Muscle of leg (tissue), 11 donors: ENCODE results near the gene LCE2B. TPM values are rescaled to one million over a fixed set of nuclear protein-coding genes. Genes with fewer than 3 reads are reported as not detected.
"Not testable (repeated sequence)": the region's sequence is repeated elsewhere in the genome, so short reads cannot be mapped to it uniquely, and the experiment has no call there.

ENCODE experiments used
- DNase-seq: peaks from one replicate; pipeline ENCODE4 v3.0.0; 2013
- H3K27ac ChIP-seq: one replicate; pipeline ENCODE4 v1.5.1; 2013; ENCODE audit warnings: mild to moderate bottlenecking, low read length, control low read depth
- H3K27me3 ChIP-seq: one replicate; pipeline ENCODE4 v1.6.1; 2013; ENCODE audit warnings: low read length; ENCODE audit not compliant: control insufficient read depth, insufficient read depth
- H3K36me3 ChIP-seq: one replicate; pipeline ENCODE4 v1.6.1; 2013; ENCODE audit warnings: low read length; ENCODE audit not compliant: control insufficient read depth, insufficient read depth
- H3K4me1 ChIP-seq: one replicate; pipeline ENCODE4 v1.6.1; 2013; ENCODE audit warnings: low read length; ENCODE audit not compliant: control insufficient read depth, insufficient read depth
- H3K4me3 ChIP-seq: one replicate; pipeline ENCODE4 v1.5.1; 2013; ENCODE audit warnings: low read length, control low read depth
- H3K9me3 ChIP-seq: replicated peaks from 2 replicates; pipeline ENCODE4 v1.6.1; 2013; ENCODE audit warnings: low read depth, low read length; ENCODE audit not compliant: control insufficient read depth
- WGBS: methylation state at CpG from one replicate; pipeline ENCODE4 v1.1.5; 2013; ENCODE audit warnings: missing lambda C conversion rate; ENCODE audit not compliant: insufficient coverage; 5-methylcytosine and 5-hydroxymethylcytosine counted together
- polyA plus RNA-seq, 8 donors: library from polyadenylated mRNA; unstranded; fragments of 120-200 nt; gene quantifications; one replicate each; pipeline versions ENCODE4 v1.2.1 to v1.2.3, GENCODE V29; 2013; ENCODE audit warnings: inconsistent platforms in 1 of 8, low replicate concordance in 1 of 8; ENCODE audit not compliant: insufficient read length in 8 of 8, insufficient read depth in 1 of 8
- total RNA-seq: library from RNA; stranded (reverse); fragments of 120-200 nt; gene quantifications from one replicate; pipeline ENCODE4 v1.2.4, GENCODE V29; 2013

The LCE2B gene
- total and polyA plus RNA-seq, 9 donors: not detected

GRCh38 chr1:152667648-152668047 lies 18.3 kb upstream of the LCE2B start:
- no peak for DNase-seq
- Histone ChIP-seq H3K27ac (no peak overlapping the region), H3K36me3 (no peaks in the 10 kb centered on the region), H3K4me3 (no peak overlapping the region), H3K27me3 (no peaks in the 10 kb centered on the region), H3K9me3 (no peaks in the 10 kb centered on the region), H3K4me1 (no peaks in the 10 kb centered on the region)
- WGBS: 85% methylated on average over 3 of the region's 5 CpGs

- no peak for DNase-seq
- WGBS: 43% methylated on average over 1 of the region's 2 CpGs
- Histone ChIP-seq H3K4me3 (no peak overlapping the region), H3K4me1 (no peaks in the 10 kb centered on the region), H3K27ac (no peak overlapping the region), H3K36me3 (no peaks in the 10 kb centered on the region), H3K9me3 (no peaks in the 10 kb centered on the region), H3K27me3 (no peaks in the 10 kb centered on the region)
These were observed 12.9 kb upstream of the LCE2B start for GRCh38 chr1:152673016-152673415.

- not testable (repeated sequence) for H3K4me3 ChIP-seq, DNase-seq, H3K36me3 ChIP-seq, H3K27me3 ChIP-seq, H3K27ac ChIP-seq, H3K4me1 ChIP-seq, H3K9me3 ChIP-seq
- WGBS: 38% methylated on average over 1 of the region's 3 CpGs
These were observed 10.9 kb upstream of the LCE2B start, which contains the start of gene LCE2C for GRCh38 chr1:152674983-152675382. LCE2C (plus strand) TSS chr1:152675279; CDS start chr1:152676016, 737 bp downstream.

- Histone ChIP-seq H3K27ac (no peak overlapping the region), H3K36me3 (no peaks in the 10 kb centered on the region), H3K27me3 (no peaks in the 10 kb centered on the region), H3K4me1 (no peaks in the 10 kb centered on the region), H3K9me3 (no peaks in the 10 kb centered on the region), H3K4me3 (no peak overlapping the region)
- WGBS: 60% methylated on average over 1 of the region's 6 CpGs
- peak; percentile 72 for DNase-seq
These were observed 6.5 kb upstream of the LCE2B start for GRCh38 chr1:152679459-152679858.

GRCh38 chr1:152681616-152682015 lies 4.3 kb upstream of the LCE2B start:
- Histone ChIP-seq H3K27me3 (no peaks in the 10 kb centered on the region), H3K4me3 (no peak overlapping the region), H3K4me1 (no peaks in the 10 kb centered on the region), H3K9me3 (no peaks in the 10 kb centered on the region), H3K36me3 (no peaks in the 10 kb centered on the region), H3K27ac (no peak overlapping the region)
- WGBS: no CpG with 5 or more reads among the region's 2 CpGs
- DNase-seq: no peak

GRCh38 chr1:152683846-152684245 lies 2.1 kb upstream of the LCE2B start:
- no peak overlapping the region for H3K27ac ChIP-seq
- no peak overlapping the region for H3K4me3 ChIP-seq
- no peaks in the 10 kb centered on the region for H3K4me1 ChIP-seq
- no peaks in the 10 kb centered on the region for H3K27me3 ChIP-seq
- no peaks in the 10 kb centered on the region for H3K36me3 ChIP-seq
- no peaks in the 10 kb centered on the region for H3K9me3 ChIP-seq
- DNase-seq: no peak

GRCh38 chr1:152697701-152698600 lies 12.0 kb downstream of the LCE2B start, which contains the start of gene LCE2A:
LCE2A (plus strand) TSS chr1:152698345; CDS start chr1:152698902, 557 bp downstream.
- no peak within 1 kb of the TSS for H3K27ac ChIP-seq
- DNase-seq: no peak
- H3K36me3 ChIP-seq: no peaks in the 10 kb centered on the region
- no peaks in the 10 kb centered on the region for H3K4me1 ChIP-seq
- no CpG with 5 or more reads among the region's 4 CpGs for WGBS
- H3K9me3 ChIP-seq: no peaks in the 10 kb centered on the region
- H3K27me3 ChIP-seq: no peaks in the 10 kb centered on the region
- no peak within 1 kb of the TSS for H3K4me3 ChIP-seq

GRCh38 chr1:152699746-152700145 lies 13.8 kb downstream of the LCE2B start:
- Histone ChIP-seq H3K9me3 (no peaks in the 10 kb centered on the region), H3K27ac (no peak overlapping the region), H3K4me3 (no peak overlapping the region), H3K36me3 (no peaks in the 10 kb centered on the region), H3K4me1 (no peaks in the 10 kb centered on the region), H3K27me3 (no peaks in the 10 kb centered on the region)
- DNase-seq: no peak
- WGBS: no CpG with 5 or more reads among the region's 4 CpGs

- Histone ChIP-seq H3K4me3 (no peak within 1 kb of the TSS), H3K27ac (no peak within 1 kb of the TSS), H3K9me3 (no peaks in the 10 kb centered on the region), H3K4me1 (no peaks in the 10 kb centered on the region), H3K36me3 (no peaks in the 10 kb centered on the region), H3K27me3 (peaks cover 2% of the 10 kb centered on the region)
- WGBS: 80% methylated on average over 2 of the region's 2 CpGs
- DNase-seq: no peak
These were observed 21.9 kb downstream of the LCE2B start, which contains the start of gene LCE4A for GRCh38 chr1:152707860-152708259. LCE4A (plus strand) TSS chr1:152708160; CDS start chr1:152709076, 916 bp downstream.

- Histone ChIP-seq H3K36me3 (no peaks in the 10 kb centered on the region), H3K27ac (no peak overlapping the region), H3K4me1 (no peaks in the 10 kb centered on the region), H3K27me3 (no peaks in the 10 kb centered on the region), H3K4me3 (no peak overlapping the region), H3K9me3 (peaks cover 2% of the 10 kb centered on the region)
- no peak for DNase-seq
These were observed 32.3 kb downstream of the LCE2B start for GRCh38 chr1:152718238-152718637.
